GM12878 (cell line): ENCODE data around the gene MGAT1. TPM values are rescaled to one million over a fixed set of nuclear protein-coding genes. Genes with fewer than 3 reads are reported as not detected.

Source experiments
- ATAC-seq: fragments of 200-7000 bp; cut with Tn5 transposase; 3 replicates; pipeline ENCODE4 v1.9.1; 2020; ENCODE audit warnings: mild to moderate bottlenecking, moderate library complexity
- BruUV-seq: library from RNA; stranded (reverse); fragments of 400-500 nt; replicated peaks from 2 replicates; lab custom pipeline; 2021; lab: Mats Ljungman, UMichigan
- CTCF ChIA-PET: fragments of 300-600 bp; sonication (Branson Sonifier 250); formaldehyde crosslinking; extraction: SDS; loops from one replicate; lab custom pipeline; 2021; ENCODE audit warnings: inconsistent platforms; lab: Yijun Ruan, JAX
- POLR2A ChIA-PET: fragments of 350-600 bp; formaldehyde crosslinking; extraction: SDS; loops from one replicate; lab custom pipeline; 2021; ENCODE audit warnings: inconsistent platforms; lab: Charles Lee
- RAD21 ChIA-PET: fragments of 300-600 bp; sonication (Branson Sonifier 250); formaldehyde crosslinking; loops from one replicate; lab custom pipeline; 2023; ENCODE audit warnings: antibody characterized with exemption; ENCODE audit not compliant: unreplicated experiment; lab: Charles Lee
- SMC1A ChIA-PET: fragments of 300-600 bp; sonication (Branson Sonifier 250); formaldehyde crosslinking; loops from one replicate; lab custom pipeline; 2023; ENCODE audit not compliant: unreplicated experiment, uncharacterized antibody; lab: Charles Lee
- DNase-seq: peaks from one replicate; pipeline ENCODE4 v3.0.0-alpha.2; 2011; ENCODE audit warnings: low read depth, low spot score
- FAIRE-seq: peaks from 3 replicates; lab custom pipeline; 2011; peaks lifted over from hg19 to GRCh38; lab: Jason Lieb, UNC
- H2AFZ ChIP-seq: 2 replicates; pipeline ENCODE4 v1.6.0; 2011; ENCODE audit warnings: low read depth, low read length, control low read depth; ENCODE audit not compliant: control insufficient read depth
- H3K27ac ChIP-seq: 2 replicates; pipeline ENCODE4 v1.5.1; 2011; ENCODE audit warnings: control low read depth; ENCODE audit not compliant: control insufficient read depth, insufficient read depth
- H3K27me3 ChIP-seq, 2 experiments: replicated peaks in 1 of 2; 2 replicates each; pipeline versions ENCODE4 v1.6.0 to v1.6.1; 2011; ENCODE audit warnings: low read length in 1 of 2; ENCODE audit not compliant: control insufficient read depth in 2 of 2, insufficient read depth in 2 of 2
- H3K36me3 ChIP-seq, 2 experiments: 2 replicates each; pipeline ENCODE4 v1.5.1; 2011; ENCODE audit warnings: low read length in 1 of 2; ENCODE audit not compliant: control insufficient read depth in 2 of 2, insufficient read depth in 2 of 2
- H3K4me1 ChIP-seq: 2 replicates; pipeline ENCODE4 v1.6.1; 2011; ENCODE audit warnings: mild to moderate bottlenecking, low read length, moderate library complexity, mixed read lengths; ENCODE audit not compliant: control insufficient read depth, insufficient read depth
- H3K4me2 ChIP-seq: 2 replicates; pipeline ENCODE4 v1.6.0; 2011; ENCODE audit warnings: control low read depth; ENCODE audit not compliant: control insufficient read depth, insufficient read depth
- H3K4me3 ChIP-seq: fragments of 200-600 bp; sonication (generic); 2 replicates; pipeline ENCODE4 v1.5.1; 2016
- H3K79me2 ChIP-seq: 2 replicates; pipeline ENCODE4 v1.6.0; 2011; ENCODE audit warnings: low read length; ENCODE audit not compliant: control insufficient read depth, insufficient read depth
- H3K9ac ChIP-seq: 2 replicates; pipeline ENCODE4 v1.8.0; 2011; ENCODE audit warnings: low read length, control low read depth, mixed read lengths; ENCODE audit not compliant: control insufficient read depth, insufficient read depth
- H3K9me3 ChIP-seq: replicated peaks from 3 replicates; pipeline ENCODE4 v1.5.1; 2011; ENCODE audit warnings: mild to moderate bottlenecking, low read length; ENCODE audit not compliant: control insufficient read depth, insufficient read depth
- H4K20me1 ChIP-seq: 2 replicates; pipeline ENCODE4 v1.6.0; 2011; ENCODE audit not compliant: control insufficient read depth, insufficient read depth
- DPF2 ChIP-seq: fragments of 450-650 bp; IDR thresholded peaks from 2 replicates; pipeline ENCODE4 v1.6.1; 2017; ENCODE audit warnings: mild to moderate bottlenecking
- IKZF1 ChIP-seq: fragments of 450-650 bp; conservative IDR thresholded peaks from 2 replicates; pipeline ENCODE4 v1.6.1; 2017; ENCODE audit warnings: antibody characterized with exemption, mild to moderate bottlenecking
- SP1 ChIP-seq: IDR thresholded peaks from one replicate; pipeline ENCODE4 v1.6.1; 2011; ENCODE audit warnings: low read depth, low read length
- WGBS: methylation state at CpG from one replicate; pipeline ENCODE4 v1.1.6; 2016; ENCODE audit warnings: low lambda C conversion rate; ENCODE audit not compliant: insufficient replicate concordance, insufficient coverage; ENCODE audit errors: missing lambda C conversion rate; 5-methylcytosine and 5-hydroxymethylcytosine counted together
- in situ Hi-C: fragments of 300-500 bp; cut with MboI; formaldehyde crosslinking; loops from 9 replicates; pipeline ENCODE4 v1.14.3; 2018; ENCODE audit warnings: mixed read lengths
- intact Hi-C: fragments of 100-400 bp; cut with micrococcal nuclease; formaldehyde crosslinking; loops from one replicate; pipeline ENCODE4 v1.14.2; 2022; ENCODE audit not compliant: unreplicated experiment
- polyA plus RNA-seq, 11 experiments: library from polyadenylated mRNA; depleted of rRNA in 4 of 11; unstranded in 6 of 11; stranded (reverse) in 5 of 11; fragments of >200 nt; fragmentation: Nextera tagmentation in 4 of 11; fragmentation: Illumina TruSeq in 1 of 11; extraction: Ambion mirVana in 4 of 11; extraction: Trizol in 1 of 11; gene quantifications; 1 replicate in 1 of 11; 2 replicates in 10 of 11; pipeline versions ENCODE4 v1.2.1 to v1.2.3, GENCODE V29; 2011 to 2016; ENCODE audit warnings: inconsistent platforms in 2 of 11, missing spikeins in 2 of 11, low read depth in 1 of 11
- total RNA-seq, 4 experiments: library from RNA; depleted of rRNA in 3 of 4; stranded (reverse); fragments of >200 nt in 3 of 4; fragmentation: Illumina TruSeq in 1 of 4; extraction: Trizol in 1 of 4; gene quantifications; 2 replicates each; pipeline versions ENCODE4 v1.2.1 to v1.2.3, GENCODE V29; 2013 to 2021
- TF ChIP-seq, protein P1 (sequence below): fragments of 450-650 bp; IDR thresholded peaks from 2 replicates; pipeline ENCODE4 v1.6.1; 2017; ENCODE audit warnings: mild to moderate bottlenecking, moderate library complexity
- TF ChIP-seq, protein P2 (sequence below): fragments of 450-650 bp; conservative IDR thresholded peaks from 2 replicates; pipeline ENCODE4 v1.6.1; 2017; ENCODE audit warnings: mild to moderate bottlenecking, moderate library complexity
- TF ChIP-seq, protein P3 (sequence below): fragments of 450-650 bp; formaldehyde crosslinking; IDR thresholded peaks from 2 replicates; pipeline ENCODE4 v1.5.0; 2022; ENCODE audit warnings: mild to moderate bottlenecking, missing genetic modification characterization
- TF ChIP-seq, protein P4 (sequence below): fragments of 450-650 bp; IDR thresholded peaks from 2 replicates; pipeline ENCODE4 v1.6.1; 2016; ENCODE audit warnings: mild to moderate bottlenecking

MGAT1 gene
- total and polyA plus RNA-seq, 10 of the 15 experiments (the other 5 are each of a cell fraction or from before 2014, with no cell fraction given) = 3.1 to 88.4 (median 62.7) TPM

DNA sequence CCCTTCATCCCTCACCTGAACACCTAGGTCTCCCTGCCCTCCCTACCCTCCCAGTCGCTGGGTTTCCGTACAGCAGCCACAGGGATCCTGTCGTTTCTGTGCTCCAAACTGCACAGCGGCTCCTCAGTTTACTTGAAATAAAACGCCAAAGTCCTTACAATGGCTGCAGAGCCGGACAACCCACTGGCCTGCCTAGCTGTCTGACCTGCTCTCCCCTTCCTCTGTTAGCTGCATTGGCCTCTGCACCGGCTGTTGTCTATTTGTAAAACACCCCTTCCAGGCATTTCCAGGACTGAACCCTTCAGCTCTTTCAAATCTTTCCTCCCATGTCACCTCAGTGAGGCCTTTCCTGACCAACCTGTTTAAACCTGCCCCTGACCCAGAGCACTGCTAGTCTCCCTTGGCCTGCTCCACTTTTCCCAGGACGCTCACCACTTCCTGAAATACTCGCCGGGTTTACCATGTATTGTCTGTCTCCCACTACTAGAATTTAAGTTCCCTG is 9.1 kb upstream of the MGAT1 start (continued):
- TF ChIP-seq, protein P1, sequence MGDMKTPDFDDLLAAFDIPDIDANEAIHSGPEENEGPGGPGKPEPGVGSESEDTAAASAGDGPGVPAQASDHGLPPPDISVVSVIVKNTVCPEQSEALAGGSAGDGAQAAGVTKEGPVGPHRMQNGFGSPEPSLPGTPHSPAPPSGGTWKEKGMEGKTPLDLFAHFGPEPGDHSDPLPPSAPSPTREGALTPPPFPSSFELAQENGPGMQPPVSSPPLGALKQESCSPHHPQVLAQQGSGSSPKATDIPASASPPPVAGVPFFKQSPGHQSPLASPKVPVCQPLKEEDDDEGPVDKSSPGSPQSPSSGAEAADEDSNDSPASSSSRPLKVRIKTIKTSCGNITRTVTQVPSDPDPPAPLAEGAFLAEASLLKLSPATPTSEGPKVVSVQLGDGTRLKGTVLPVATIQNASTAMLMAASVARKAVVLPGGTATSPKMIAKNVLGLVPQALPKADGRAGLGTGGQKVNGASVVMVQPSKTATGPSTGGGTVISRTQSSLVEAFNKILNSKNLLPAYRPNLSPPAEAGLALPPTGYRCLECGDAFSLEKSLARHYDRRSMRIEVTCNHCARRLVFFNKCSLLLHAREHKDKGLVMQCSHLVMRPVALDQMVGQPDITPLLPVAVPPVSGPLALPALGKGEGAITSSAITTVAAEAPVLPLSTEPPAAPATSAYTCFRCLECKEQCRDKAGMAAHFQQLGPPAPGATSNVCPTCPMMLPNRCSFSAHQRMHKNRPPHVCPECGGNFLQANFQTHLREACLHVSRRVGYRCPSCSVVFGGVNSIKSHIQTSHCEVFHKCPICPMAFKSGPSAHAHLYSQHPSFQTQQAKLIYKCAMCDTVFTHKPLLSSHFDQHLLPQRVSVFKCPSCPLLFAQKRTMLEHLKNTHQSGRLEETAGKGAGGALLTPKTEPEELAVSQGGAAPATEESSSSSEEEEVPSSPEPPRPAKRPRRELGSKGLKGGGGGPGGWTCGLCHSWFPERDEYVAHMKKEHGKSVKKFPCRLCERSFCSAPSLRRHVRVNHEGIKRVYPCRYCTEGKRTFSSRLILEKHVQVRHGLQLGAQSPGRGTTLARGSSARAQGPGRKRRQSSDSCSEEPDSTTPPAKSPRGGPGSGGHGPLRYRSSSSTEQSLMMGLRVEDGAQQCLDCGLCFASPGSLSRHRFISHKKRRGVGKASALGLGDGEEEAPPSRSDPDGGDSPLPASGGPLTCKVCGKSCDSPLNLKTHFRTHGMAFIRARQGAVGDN = no peak
- TF ChIP-seq, protein P2, sequence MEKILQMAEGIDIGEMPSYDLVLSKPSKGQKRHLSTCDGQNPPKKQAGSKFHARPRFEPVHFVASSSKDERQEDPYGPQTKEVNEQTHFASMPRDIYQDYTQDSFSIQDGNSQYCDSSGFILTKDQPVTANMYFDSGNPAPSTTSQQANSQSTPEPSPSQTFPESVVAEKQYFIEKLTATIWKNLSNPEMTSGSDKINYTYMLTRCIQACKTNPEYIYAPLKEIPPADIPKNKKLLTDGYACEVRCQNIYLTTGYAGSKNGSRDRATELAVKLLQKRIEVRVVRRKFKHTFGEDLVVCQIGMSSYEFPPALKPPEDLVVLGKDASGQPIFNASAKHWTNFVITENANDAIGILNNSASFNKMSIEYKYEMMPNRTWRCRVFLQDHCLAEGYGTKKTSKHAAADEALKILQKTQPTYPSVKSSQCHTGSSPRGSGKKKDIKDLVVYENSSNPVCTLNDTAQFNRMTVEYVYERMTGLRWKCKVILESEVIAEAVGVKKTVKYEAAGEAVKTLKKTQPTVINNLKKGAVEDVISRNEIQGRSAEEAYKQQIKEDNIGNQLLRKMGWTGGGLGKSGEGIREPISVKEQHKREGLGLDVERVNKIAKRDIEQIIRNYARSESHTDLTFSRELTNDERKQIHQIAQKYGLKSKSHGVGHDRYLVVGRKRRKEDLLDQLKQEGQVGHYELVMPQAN = no peak

DNA sequence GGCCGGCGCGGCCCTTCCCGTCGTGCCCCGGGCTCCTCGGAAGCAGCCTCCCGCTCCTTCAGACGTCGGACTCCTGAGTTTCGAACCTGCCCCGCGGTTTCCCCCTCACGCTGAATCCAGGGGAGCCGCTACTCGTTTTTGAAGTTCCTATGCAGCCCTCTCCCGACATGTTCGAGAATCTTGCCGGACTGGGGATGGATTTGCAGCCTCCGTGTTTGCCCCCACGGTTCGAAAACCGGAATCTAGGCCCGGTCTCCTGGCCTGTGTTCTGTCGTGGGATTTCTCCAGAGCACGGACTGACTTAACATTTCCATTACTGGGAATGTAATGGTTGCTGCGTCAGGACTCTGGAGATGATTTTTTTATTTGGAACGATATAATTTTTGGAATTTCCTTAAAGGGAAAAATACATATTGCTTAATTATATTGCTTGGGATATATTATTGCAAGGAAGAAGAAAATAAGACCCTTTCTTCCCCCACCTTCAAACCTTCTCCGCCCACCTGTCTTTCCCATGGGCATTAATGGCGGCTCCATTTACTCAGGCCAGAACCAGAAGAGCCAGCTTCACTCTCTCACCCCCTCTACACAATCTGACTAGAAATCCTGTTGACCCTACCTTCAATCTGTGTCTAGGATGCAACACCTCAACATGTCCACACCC is 8.5 kb upstream of the MGAT1 start:
- Histone ChIP-seq H3K27ac (peak overlapping the region; percentile 95), H3K9me3 (no peaks in the 10 kb centered on the region), H3K4me3 (peak overlapping the region; percentile 75), H3K27me3 (no peaks in the 10 kb centered on the region), H4K20me1 (no peaks in the 10 kb centered on the region), H3K4me2 (peak overlapping the region; percentile 93), H3K79me2 (peaks cover 46% of the 10 kb centered on the region), H3K36me3 (no peaks in the 10 kb centered on the region; a peak in 1 of 4 replicates), H2AFZ (peak overlapping the region; percentile 68), H3K9ac (peak overlapping the region; percentile 90), H3K4me1 (peaks cover 38% of the 10 kb centered on the region)
- TSS peak; percentile 91 for BruUV-seq
- ChIA-PET CTCF (interaction anchor here (1.0 to 4.0 kb wide), 3 partner anchors 9 to 58 kb away, joined by 3 to 23 read pairs (median 7); partner anchors contain the start of gene MGAT1), SMC1A (interaction anchor here (0.7 to 4.5 kb wide), 5 partner anchors 10 to 26 kb away, joined by 3 to 28 read pairs (median 6); no protein-coding TSS in a partner anchor), RAD21 (interaction anchor here (0.8 to 9.0 kb wide), 5 partner anchors 9 to 51 kb away, joined by 3 to 70 read pairs (median 4); no protein-coding TSS in a partner anchor), POLR2A (interaction anchor here (0.6 to 4.8 kb wide), 5 partner anchors 8 to 57 kb away, joined by 3 to 38 read pairs (median 4); no protein-coding TSS in a partner anchor)
- ATAC-seq (no peak), FAIRE-seq (no peak), DNase-seq (no peak)
- in situ Hi-C loops (loop anchor here (25.0 kb wide), 1 partner anchor 999 kb away; the partner anchor contains the start of genes MGAT4B and SQSTM1), intact Hi-C loops (loop anchor here (2.0 kb wide), 2 partner anchors 20 to 50 kb away; partner anchors contain the start of gene ZFP62)
- 2% methylated on average over 27 of the region's 30 CpGs for WGBS
- TF ChIP-seq DPF2 (peak; percentile 12; the same call in 1 of the 2 replicates), SP1 (peak; percentile 17), IKZF1 (peak; percentile 31; the same call in 1 of the 2 replicates)
- TF ChIP-seq, protein P3, sequence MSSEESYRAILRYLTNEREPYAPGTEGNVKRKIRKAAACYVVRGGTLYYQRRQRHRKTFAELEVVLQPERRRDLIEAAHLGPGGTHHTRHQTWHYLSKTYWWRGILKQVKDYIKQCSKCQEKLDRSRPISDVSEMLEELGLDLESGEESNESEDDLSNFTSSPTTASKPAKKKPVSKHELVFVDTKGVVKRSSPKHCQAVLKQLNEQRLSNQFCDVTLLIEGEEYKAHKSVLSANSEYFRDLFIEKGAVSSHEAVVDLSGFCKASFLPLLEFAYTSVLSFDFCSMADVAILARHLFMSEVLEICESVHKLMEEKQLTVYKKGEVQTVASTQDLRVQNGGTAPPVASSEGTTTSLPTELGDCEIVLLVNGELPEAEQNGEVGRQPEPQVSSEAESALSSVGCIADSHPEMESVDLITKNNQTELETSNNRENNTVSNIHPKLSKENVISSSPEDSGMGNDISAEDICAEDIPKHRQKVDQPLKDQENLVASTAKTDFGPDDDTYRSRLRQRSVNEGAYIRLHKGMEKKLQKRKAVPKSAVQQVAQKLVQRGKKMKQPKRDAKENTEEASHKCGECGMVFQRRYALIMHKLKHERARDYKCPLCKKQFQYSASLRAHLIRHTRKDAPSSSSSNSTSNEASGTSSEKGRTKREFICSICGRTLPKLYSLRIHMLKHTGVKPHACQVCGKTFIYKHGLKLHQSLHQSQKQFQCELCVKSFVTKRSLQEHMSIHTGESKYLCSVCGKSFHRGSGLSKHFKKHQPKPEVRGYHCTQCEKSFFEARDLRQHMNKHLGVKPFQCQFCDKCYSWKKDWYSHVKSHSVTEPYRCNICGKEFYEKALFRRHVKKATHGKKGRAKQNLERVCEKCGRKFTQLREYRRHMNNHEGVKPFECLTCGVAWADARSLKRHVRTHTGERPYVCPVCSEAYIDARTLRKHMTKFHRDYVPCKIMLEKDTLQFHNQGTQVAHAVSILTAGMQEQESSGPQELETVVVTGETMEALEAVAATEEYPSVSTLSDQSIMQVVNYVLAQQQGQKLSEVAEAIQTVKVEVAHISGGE (CRISPR knock-in tag) = no peak
- TF ChIP-seq, protein P4, sequence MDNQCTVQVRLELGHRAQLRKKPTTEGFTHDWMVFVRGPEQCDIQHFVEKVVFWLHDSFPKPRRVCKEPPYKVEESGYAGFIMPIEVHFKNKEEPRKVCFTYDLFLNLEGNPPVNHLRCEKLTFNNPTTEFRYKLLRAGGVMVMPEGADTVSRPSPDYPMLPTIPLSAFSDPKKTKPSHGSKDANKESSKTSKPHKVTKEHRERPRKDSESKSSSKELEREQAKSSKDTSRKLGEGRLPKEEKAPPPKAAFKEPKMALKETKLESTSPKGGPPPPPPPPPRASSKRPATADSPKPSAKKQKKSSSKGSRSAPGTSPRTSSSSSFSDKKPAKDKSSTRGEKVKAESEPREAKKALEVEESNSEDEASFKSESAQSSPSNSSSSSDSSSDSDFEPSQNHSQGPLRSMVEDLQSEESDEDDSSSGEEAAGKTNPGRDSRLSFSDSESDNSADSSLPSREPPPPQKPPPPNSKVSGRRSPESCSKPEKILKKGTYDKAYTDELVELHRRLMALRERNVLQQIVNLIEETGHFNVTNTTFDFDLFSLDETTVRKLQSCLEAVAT = peak; percentile 87; the same call in 1 of the 2 replicates
